NCI-H345 (cell line): ENCODE results near the gene LRRTM4.
"Not testable (repeated sequence)": the region's sequence is repeated elsewhere in the genome, so short reads cannot be mapped to it uniquely, and the experiment has no call there.

ENCODE experiments used
- DNase-seq: peaks from one replicate; lab custom pipeline; 2025; lab: John Stamatoyannopoulos, UW

LRRTM4 gene

DNA sequence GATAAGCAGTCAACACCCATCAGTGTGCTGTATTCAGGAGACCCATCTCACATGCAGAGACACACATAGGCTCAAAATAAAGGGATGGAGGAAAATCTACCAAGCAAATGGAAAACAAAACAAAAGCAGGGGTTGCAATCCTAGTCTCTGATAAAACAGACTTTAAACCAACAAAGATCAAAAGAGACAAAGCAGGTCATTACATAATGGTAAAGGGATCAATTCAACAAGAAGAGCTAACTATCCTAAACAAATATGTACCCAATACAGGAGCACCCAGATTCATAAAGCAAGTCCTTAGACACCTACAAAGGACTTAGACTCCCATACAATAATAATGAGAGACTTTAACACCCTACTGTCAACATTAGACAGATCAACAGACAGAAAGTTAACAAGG is 358.2 kb downstream of the LRRTM4 start:
- not testable (repeated sequence) for DNase-seq

DNA sequence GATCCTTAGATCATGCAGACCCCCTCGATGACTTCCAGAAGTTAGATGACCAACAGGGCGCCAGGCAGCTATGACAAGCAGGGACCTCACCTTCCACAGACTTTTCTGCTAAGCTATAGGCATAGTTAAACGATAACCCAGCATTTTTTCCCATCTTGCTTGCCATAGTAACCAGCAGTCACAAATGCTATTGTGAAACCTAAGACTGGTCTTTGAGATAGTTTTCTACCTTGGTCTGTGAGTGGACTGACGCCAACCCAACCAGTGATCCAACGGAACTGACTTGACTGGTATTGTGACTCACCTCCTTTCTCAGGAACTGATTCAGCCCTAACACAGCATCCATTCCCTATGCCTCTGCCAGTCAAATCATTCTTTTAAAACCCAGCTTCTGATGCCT is 361.2 kb downstream of the LRRTM4 start:
- no peak for DNase-seq

DNA sequence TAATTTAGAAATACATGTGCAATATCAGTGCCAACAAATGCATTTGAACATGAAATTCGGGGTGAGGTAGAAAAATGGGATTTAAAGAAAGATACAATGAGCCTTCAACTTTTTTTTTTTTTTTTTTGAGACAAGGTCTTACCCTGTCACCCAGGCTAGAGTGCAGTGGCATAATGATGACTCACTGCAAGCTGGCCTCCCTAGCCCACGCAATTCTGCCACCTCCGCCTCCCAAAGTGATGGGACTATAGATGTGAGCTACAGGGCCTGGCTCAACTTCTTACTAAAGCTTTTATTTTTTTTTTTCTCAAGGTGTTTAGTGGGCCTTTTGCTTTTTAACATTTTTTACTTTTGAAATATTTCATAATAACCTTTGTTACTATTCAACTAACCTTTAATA is 365.6 kb downstream of the LRRTM4 start:
- DNase-seq: no peak

DNA sequence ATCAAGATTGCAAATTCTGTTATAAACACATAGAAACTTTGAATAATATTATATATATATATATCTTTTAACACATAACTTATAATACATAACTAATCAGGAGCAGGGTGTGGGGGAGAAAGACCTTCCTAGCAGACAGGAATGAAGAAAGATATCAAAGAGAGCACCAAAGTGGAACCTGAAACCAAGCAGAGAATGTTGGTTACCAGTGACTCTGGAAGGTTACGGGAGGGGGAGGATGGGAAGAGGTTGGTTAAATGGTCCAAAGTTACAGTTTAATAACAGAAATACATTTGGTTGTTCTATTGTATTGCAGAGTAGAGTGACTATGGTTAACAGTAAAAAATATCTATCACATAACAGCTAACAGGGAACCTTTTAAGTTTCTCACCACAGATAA is 366.7 kb downstream of the LRRTM4 start:
- DNase-seq: no peak

DNA sequence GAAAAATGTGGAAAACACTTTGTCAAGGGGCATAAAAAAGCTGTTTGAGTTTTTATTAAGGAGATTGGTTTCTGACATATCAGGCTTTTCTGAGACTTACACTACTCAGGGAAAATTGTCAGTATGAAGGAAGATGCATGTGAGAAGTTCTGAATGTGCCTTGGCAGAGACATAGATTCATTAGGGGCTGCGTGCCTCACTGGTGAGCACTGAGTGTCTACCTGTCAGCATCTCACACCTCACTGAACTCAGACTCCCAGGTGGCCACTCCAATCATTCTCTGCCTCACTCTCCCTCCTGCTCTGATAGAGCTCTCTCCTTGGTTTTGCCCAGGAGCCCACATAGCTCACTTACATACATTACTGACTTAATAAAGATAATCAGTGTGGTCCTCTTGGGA is 372.6 kb downstream of the LRRTM4 start:
- no peak for DNase-seq

DNA sequence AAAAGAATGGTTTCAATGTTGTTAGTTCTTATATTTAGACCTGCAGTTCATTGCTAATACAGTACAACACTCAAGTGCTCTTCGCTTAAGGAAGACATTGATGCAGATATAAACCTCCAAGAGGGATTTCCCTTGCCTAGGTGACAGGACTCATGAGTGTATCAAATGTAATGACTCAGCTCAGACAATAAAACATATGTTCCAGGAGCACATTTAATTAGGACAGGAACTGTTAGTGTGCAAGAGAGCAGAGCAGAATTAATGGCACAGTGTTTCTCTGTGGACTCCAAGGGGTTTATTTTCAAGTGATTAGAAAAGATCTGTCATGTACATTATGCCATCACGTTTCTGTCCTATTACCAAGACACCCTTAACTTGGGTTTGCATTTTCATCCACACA is 375.0 kb downstream of the LRRTM4 start:
- DNase-seq: no peak

DNA sequence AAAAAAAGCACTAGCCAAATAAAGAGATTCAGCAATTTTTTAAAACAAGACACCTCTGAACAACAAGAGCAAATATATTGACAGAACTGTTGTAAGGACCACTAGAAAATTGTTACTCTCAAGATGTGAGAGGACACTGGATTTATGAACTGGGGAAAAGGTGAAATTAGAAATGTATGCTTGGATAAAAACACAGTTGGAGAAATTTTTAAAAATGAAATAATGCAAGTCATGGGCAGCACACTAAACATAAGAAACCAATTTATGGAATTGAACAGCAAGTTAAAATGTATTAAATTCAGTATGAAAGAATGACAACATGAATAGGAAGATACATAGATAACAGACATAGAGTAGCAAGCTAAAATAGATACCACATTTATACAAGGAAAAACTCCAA is 377.4 kb downstream of the LRRTM4 start:
- DNase-seq: no peak

DNA sequence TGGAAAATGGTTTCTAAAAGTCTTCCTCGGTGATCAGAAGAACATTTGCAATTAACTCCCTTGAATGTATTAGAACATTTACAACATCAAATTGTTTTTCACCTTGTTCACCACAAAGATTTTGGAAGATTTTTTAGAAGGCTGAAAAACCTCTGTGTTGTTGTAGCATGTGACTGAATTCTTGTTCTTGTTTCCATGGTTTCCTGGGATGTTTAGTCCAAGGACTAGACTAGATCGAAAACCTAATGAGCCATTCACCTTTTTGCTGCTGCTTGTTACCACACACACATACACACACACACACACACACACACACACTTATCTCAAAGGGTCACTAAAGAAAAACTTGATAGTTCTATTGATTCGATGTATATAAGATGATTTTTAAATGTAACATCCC is 380.0 kb downstream of the LRRTM4 start:
- no peak for DNase-seq

DNA sequence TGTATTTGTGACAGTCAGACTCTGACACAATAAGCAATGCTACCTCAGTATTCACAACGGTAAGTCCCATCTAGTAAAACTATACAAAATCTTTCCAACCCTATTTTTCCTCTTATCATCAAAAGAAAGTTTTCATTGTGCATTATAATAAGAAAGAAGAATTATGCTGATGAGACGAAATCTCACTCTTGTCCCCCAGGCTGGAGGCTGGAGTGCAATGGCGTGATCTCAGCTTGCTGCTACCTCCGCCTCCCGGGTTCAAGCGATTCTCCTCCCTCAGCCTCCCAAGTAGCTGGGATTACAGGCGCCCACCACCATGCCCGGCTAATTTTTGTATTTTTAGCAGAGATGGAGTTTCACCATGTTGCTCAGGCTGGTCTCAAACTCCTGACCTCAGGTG is 393.7 kb downstream of the LRRTM4 start:
- DNase-seq: not testable (repeated sequence)

DNA sequence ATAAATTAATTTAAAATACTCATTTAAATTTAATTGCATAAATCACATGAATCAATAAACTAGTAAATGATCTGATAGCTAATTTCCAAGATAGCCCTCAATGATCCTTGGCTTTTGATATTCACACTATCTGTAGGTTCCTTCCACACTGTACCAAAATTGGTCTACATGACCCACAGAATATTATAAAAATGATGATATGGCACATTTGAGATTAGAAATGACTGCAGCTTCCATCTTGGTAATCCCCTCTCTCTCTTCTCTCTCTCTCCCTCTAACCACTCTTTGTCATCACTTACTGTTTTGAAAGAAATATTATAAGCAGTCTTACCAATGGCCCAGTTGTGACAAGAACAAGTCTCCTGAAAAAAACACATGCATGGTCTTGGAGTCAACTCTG is 394.8 kb downstream of the LRRTM4 start:
- no peak for DNase-seq

DNA sequence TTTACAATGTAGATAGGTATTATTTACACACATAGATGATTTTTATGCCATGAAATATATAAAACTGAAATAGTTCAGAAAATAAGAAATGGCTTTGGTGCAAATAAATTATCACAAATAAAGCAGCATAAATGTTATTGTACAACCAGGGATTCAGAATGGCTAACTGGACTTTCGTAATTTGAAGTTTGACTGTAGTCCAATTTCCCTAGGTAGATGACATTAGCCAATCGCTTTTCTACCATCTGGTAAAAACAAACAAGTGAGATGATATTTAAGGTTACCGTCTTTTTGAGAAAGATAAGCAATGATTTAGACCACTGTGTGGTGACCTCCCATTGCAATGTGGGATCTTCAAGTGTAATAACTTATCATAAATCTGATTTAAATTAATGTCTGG is 400.7 kb downstream of the LRRTM4 start:
- no peak for DNase-seq

DNA sequence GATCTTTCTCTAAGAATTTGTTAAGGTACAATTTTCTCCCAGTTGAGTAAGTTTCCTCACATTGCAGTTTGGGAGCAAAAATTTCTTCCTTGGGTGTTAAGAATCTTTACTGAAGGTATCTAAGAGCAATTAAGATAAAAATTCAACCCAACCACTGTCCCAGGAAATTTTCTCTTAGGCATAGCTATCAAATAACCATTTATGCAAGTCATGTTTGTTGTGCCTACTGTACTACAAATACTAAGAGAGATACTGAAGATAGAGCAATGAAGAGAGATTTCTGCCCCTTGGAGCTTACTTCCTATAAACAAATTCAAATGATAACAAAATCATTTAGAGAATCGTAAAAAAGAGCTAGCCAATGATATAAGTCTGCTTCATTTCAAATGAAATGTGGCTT is 402.8 kb downstream of the LRRTM4 start:
- DNase-seq: no peak

DNA sequence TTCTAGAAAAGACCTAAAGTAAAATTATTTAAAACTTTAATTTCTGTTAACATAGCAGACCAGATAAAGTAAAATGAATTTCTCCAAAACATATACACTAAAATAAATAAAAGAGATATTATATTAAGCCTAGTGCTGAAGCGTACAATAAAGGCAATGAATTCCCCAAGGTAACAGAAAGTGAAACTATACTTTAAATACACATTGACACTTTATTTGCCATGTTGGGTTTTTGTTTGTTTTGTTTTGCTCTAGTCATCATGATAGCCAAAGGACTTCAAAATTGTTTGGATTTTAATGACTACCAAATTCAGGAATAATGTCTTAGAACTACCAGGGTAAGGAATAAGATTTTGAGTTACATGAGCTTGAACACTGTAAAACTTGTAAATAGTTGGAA is 413.3 kb downstream of the LRRTM4 start:
- DNase-seq: no peak

DNA sequence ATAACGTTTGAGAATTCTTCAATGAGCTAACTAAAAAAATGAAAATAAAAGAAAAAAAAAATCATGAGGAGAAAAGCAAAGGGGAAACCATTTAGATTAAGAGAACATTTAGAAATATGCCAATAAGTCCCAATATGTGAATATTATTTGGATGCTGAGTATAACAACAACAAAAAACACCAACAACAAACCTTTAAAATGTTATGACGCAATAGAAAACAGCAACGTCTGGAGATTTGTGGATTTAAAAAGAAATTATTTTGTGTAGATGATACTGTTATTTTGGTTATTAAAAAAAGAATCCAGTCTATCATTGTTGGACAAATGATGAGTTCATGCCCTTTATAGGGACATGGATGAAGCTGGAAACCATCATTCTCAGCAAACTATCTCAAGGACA is 417.2 kb downstream of the LRRTM4 start:
- no peak for DNase-seq

DNA sequence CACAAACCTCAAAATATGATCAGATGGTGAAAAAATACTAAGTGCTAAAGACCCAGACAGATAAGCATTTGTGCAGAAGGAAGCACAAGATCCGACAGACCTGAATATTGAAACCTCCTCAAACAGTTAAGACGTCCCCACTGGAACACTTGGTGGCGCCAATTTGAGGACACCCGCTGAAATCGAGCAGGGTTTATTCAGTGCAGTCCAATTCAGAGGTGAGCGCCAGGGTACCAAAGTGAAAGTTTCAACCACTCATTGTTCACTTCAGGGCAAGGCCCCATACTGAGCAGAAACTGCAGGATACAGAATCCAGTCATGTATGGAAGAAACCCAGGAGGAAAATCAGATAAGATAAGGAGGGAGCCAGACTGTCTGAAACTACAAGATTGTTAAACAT is 417.6 kb downstream of the LRRTM4 start:
- DNase-seq: no peak

DNA sequence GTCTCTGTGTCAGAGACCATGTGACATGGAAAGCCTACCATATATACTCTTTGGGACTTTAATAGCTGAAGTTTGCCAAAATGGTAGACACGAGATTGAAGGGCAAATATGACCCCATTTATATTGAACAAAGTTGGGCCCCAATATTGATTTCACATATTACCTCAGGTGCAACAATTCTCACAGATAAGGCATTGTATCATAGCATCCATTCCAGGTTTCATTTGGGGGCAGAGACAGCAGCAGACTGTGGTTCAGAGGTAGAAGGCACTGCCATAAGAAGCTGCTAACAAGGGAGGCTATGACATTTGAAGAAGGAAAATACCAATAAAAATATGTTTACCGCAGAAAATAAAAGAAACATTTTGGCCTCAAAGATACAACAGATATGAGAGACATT is 419.2 kb downstream of the LRRTM4 start:
- no peak for DNase-seq

DNA sequence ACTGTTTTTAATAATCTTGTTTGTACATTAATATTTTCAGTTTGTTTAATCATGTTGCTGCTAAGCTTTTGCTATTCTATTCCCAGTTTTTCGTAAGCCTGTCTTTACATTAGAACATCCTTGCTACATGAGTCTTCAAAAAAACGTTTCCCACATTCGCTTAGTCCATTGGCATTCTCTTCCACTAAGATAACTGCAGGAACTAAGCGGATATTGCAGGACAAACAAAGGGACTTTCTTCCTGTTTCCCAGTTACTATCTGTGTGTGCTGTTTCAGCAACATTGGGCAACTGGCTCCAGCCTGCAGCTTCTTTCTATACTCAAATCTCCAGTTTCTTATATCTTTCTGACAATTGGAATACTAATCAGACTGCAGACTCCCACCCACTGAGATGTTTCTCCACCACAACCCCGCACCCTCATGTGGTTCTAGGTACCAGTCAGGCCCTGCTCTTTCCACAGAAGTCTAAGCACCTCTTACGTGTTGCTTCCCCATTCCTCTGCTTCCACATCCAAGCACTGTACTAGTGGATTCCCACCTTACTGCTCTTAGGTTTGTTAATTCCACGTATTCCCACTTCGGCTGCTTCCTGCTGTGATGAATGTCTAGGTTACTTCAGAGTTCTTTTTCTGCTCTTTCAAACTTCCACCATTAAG is 420.3 kb downstream of the LRRTM4 start:
- no peak for DNase-seq

DNA sequence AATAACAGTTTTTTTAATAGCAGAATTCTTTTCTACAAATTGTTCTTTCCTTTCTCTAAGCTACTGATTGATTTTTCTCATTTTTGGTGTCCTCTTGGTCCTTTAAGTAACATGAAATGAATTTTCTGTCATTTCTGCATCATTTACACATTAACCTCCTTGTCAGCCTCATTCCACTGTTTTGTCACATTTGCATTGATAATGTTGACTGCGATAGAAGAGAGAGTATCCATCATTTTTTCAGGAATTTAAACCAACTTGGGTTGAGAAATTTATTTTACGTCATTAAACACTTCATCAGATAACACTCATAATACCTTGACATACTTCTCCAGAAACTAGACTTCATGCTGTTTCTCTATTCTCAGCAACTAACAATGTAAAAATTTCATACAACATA is 422.2 kb downstream of the LRRTM4 start:
- DNase-seq: no peak

DNA sequence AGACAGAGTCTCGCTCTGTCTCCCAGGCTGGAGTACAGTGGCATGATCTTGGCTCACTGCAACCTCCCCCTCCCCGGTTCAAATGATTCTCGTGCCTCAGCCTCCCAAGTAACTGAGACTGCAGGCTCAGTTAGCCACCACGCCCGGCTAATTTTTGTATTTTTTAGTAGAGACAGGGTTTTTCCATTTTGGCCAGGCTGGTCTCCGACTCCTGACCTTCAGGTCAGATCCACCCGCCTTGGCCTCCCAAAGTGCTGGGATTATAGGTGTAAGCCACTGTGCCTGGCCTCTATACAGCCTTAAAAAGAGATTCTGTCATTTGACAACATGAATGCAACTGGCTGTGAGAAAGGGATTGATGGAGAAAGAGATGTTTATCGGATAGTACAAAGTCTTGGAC is 426.7 kb downstream of the LRRTM4 start:
- DNase-seq: not testable (repeated sequence)

DNA sequence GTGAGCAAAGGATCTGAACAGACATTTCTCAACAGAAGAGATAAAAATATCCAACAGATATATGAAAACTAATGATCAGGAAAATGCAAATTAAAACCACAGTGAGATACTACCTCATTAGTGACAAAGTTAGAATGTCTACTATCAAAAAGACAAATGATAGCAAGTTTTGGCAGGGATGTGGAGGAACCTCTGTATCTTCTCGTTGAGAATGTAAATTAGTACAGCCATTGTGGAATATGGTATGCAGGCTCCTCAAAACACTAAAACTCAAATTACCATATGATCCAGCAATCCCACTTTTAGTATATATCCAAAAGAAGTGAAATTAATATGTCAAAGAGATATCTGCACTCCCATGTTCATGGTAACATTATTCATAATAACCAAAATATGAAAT is 427.1 kb downstream of the LRRTM4 start:
- DNase-seq: no peak

DNA sequence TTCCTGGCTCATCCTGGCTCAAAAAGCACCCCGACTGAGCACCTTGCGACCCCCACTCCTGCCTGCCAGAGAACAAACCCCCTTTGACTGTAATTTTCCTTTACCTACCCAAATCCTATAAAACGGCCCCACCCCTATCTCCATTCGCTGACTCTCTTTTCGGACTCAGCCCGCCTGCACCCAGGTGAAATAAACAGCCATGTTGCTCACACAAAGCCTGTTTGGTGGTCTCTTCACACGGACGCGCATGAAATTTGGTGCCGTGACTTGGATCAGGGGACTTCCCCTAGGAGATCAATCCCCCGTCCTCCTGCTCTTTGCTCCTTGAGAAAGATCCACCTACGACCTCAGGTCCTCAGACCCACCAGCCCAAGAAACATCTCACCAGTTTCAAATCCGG is 433.8 kb downstream of the LRRTM4 start:
- DNase-seq: not testable (repeated sequence)

DNA sequence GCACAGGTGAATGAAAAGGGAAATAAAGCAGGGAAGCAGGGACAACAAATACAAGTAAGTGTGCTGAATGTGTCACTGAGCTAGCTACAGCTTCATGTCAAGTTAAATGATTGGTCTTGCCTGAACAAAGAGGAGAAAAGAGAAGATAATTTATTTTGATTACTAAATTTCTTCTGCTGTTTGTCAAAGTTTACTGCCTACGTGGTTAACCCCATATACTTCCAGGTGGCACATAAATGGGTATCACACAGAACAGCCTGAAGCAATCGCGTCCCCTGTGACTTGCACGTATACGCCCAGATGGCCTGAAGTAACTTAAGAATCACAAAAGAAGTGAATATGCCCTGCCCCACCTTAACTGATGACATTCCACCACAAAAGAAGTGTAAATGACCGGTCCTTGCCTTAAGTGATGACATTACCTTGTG is 434.2 kb downstream of the LRRTM4 start:
- no peak for DNase-seq

DNA sequence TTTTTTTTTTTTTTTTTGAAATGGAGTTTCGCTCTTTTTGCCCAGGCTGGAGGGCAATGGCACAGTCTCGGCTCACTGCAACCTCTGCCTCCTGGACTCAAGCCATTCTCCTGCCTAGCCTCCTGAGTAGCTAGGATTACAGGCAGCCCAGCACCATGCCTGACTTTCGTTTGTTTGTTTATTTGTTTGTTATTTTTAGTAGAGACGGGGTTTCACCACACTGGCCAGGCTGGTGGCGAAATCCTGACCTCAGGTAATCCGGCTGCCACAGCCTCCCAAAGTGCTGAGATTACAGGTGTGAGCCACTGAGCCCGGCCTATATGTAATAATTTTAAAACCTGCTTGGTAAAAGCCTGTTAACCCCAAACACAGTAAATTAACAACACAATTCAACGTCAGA is 435.7 kb downstream of the LRRTM4 start:
- DNase-seq: no peak

DNA sequence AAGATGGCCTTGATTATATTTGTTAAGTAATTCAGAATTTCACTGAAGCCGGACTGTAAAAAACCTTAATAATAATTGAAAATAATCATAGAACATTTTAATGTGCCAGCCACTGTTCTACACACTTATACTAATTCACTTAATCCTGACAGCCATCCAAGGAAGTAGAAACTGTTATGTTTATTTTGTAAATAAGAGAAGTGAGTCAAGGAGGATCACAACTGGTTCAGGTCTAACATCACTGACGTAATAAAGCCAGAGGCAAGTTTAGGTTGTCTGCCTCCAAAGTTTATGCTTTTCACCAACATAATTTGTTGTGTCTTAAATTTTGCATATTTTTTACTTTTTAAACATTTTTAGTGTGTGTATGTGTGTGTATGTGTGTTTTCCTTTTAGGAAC is 436.1 kb downstream of the LRRTM4 start:
- DNase-seq: no peak

DNA sequence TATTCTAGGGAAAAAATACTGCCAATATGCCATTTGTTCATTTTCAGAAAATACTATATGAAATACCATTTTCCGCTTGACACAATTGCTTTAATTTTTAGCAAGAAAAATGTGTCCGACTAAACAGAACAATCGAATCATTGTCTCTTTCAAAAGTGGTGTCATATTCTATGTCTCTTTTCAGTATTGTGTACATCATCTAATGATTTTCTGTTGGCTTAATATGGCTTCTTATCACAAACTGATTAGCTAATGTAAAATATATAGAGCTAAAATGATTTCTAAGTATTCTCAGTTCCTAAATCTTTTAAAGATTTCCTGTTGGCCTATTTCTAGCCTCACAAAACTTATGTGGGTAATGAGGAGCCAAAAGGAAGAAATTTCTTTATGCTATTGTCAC is 436.6 kb downstream of the LRRTM4 start:
- DNase-seq: no peak
